ENCODE measurements around the gene SULT1A2.

SULT1A2 gene

GRCh38 chr16:28592979-28593553 is 3.8 kb downstream of the SULT1A2 start:
- H3K27ac ChIP-seq (ENCODE audit: low read depth, low read length): no peak overlapping the region

GRCh38 chr16:28592511-28592910 is 4.3 kb downstream of the SULT1A2 start:
- Histone ChIP-seq H3K27me3 (ENCODE audit: control insufficient read depth, insufficient read depth, low read length) (no peaks in the 10 kb centered on the region), H3K27ac (ENCODE audit: low read depth, low read length) (no peak overlapping the region), H3K4me3 (ENCODE audit: low read length) (no peak overlapping the region), H3K9ac (ENCODE audit: low read length) (no peak overlapping the region), H3K36me3 (ENCODE audit: control insufficient read depth, insufficient read depth, low read length) (peaks cover 28% of the 10 kb centered on the region), H3K4me1 (ENCODE audit: control insufficient read depth, insufficient read depth, low read length) (no peaks in the 10 kb centered on the region)

More at GRCh38 chr16:28592979-28593553, 3.8 kb downstream of the SULT1A2 start:
- no peaks in the 10 kb centered on the region for H3K27me3 ChIP-seq (ENCODE audit: control insufficient read depth, insufficient read depth, low read length)
- H3K4me3 ChIP-seq (ENCODE audit: low read length): no peak overlapping the region
- peaks cover 26% of the 10 kb centered on the region for H3K36me3 ChIP-seq (ENCODE audit: control insufficient read depth, insufficient read depth, low read length)
- H3K4me1 ChIP-seq (ENCODE audit: control insufficient read depth, insufficient read depth, low read length): no peaks in the 10 kb centered on the region
- H3K9ac ChIP-seq (ENCODE audit: low read length): no peak overlapping the region

GRCh38 chr16:28591355-28591754 is 5.5 kb downstream of the SULT1A2 start:
- no peak overlapping the region for H3K4me3 ChIP-seq (ENCODE audit: low read length)
- peaks cover 34% of the 10 kb centered on the region for H3K36me3 ChIP-seq (ENCODE audit: control insufficient read depth, insufficient read depth, low read length)
- no peak overlapping the region for H3K27ac ChIP-seq (ENCODE audit: low read depth, low read length)
- no peaks in the 10 kb centered on the region for H3K4me1 ChIP-seq (ENCODE audit: control insufficient read depth, insufficient read depth, low read length)
- no peaks in the 10 kb centered on the region for H3K27me3 ChIP-seq (ENCODE audit: control insufficient read depth, insufficient read depth, low read length)
- H3K9ac ChIP-seq (ENCODE audit: low read length): no peak overlapping the region

DNA sequence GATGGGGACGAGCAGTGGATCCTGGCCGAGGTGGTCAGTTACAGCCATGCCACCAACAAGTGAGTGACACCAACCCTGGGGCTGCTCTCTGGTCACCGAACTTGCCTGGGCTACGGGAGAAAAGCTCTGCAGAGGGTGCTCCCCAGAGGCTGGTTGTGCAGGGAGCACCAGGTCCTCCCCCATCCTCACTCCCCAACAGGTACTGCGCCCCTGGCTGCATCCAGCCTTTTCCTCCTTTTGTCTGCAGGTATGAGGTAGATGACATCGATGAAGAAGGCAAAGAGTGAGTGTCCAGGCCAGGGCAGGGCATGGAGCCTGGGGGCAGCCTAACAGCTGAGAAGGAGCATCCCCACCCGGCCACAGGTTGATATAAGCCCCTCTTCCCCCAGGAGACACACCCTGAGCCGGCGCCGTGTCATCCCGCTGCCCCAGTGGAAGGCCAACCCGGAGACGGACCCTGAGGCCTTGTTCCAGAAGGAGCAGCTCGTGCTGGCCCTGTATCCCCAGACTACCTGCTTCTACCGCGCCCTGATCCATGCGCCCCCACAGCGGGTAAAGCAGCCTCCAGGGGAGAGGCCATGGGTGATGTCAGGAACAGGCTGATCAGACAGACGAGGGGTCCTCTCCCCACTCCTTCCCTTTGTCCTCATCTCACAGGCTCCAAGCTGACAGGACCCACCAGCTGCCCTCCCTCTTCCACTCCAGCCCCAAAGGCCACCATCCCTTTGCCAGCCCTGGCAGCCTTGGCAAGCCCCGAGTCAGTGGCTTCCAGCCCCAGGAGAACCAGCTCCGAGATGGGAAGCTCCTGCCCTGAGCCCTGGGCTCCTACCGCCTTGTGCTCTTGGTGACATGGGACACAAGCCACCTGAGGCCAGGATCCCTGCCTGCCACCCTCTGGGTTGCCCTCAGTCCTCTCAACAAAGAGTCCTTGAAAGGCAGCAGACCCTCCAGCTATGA is 6.2 kb downstream of the SULT1A2 start:
- Histone ChIP-seq H3K27me3 (ENCODE audit: control insufficient read depth, insufficient read depth, low read length) (no peaks in the 10 kb centered on the region), H3K9ac (ENCODE audit: low read length) (no peak overlapping the region), H3K36me3 (ENCODE audit: control insufficient read depth, insufficient read depth, low read length) (peaks cover 36% of the 10 kb centered on the region), H3K4me3 (ENCODE audit: low read length) (no peak overlapping the region), H3K27ac (ENCODE audit: low read depth, low read length) (no peak overlapping the region), H3K4me1 (ENCODE audit: control insufficient read depth, insufficient read depth, low read length) (no peaks in the 10 kb centered on the region)

- H3K36me3 ChIP-seq (ENCODE audit: control insufficient read depth, insufficient read depth, low read length): peaks cover 43% of the 10 kb centered on the region
- H3K9ac ChIP-seq (ENCODE audit: low read length): no peak overlapping the region
- H3K4me1 ChIP-seq (ENCODE audit: control insufficient read depth, insufficient read depth, low read length): no peaks in the 10 kb centered on the region
- no peak overlapping the region for H3K27ac ChIP-seq (ENCODE audit: low read depth, low read length)
- no peak overlapping the region for H3K4me3 ChIP-seq (ENCODE audit: low read length)
- H3K27me3 ChIP-seq (ENCODE audit: control insufficient read depth, insufficient read depth, low read length): no peaks in the 10 kb centered on the region
These were observed 6.9 kb downstream of the SULT1A2 start for GRCh38 chr16:28589930-28590329.

DNA sequence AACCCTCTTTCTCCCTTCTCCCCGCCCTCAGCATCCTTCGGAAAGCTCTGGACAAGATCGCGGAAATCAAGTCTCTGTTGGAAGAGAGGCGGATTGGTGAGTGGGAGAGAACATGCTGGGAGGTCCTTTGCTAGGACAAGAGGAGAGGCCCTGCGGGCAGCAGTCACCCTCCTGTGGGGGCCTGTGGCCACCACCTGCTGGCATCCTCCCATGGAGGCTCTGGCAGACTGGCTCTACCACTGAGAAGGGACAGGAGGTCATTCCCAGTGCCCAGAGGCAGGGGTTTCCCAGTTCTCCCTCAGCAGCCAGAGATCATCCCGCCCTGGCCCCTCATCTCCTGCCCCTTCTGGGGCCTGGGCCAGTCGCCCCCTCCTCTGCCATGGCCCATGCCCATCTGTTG is 7.8 kb downstream of the SULT1A2 start:
- H3K36me3 ChIP-seq (ENCODE audit: control insufficient read depth, insufficient read depth, low read length): peaks cover 45% of the 10 kb centered on the region
- no peak overlapping the region for H3K27ac ChIP-seq (ENCODE audit: low read depth, low read length)
- H3K4me3 ChIP-seq (ENCODE audit: low read length): no peak overlapping the region

GRCh38 chr16:28587386-28587785 is 9.5 kb downstream of the SULT1A2 start:
- no peak overlapping the region for H3K27ac ChIP-seq (ENCODE audit: low read depth, low read length)
- no peak overlapping the region for H3K4me3 ChIP-seq (ENCODE audit: low read length)
- H3K4me1 ChIP-seq (ENCODE audit: control insufficient read depth, insufficient read depth, low read length): no peaks in the 10 kb centered on the region
- H3K9ac ChIP-seq (ENCODE audit: low read length): no peak overlapping the region
- no peaks in the 10 kb centered on the region for H3K27me3 ChIP-seq (ENCODE audit: control insufficient read depth, insufficient read depth, low read length)
- H3K36me3 ChIP-seq (ENCODE audit: control insufficient read depth, insufficient read depth, low read length): peaks cover 48% of the 10 kb centered on the region

More for the DNA sequence above, 7.8 kb downstream of the SULT1A2 start:
- Histone ChIP-seq H3K27me3 (ENCODE audit: control insufficient read depth, insufficient read depth, low read length) (no peaks in the 10 kb centered on the region), H3K9ac (ENCODE audit: low read length) (no peak overlapping the region), H3K4me1 (ENCODE audit: control insufficient read depth, insufficient read depth, low read length) (no peaks in the 10 kb centered on the region)

DNA sequence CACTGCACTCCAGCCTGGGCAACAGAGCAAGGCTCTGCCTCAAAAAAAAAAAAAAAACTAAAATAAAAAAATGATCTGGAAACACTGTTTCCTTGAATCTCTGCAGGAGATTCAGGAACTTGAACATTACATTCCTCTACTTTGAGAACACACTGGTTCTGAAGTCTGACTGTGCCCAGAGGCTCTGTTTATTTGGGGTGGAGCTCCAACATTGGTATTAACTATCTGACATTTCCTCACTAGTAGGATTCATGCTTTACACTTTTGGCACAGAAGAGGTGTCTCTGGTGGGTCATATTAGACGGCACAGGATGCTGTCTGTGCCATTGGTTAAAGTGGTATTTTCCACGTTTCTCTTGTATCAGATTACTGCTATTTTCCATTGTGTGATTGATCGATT is 10.4 kb downstream of the SULT1A2 start:
- no peak overlapping the region for H3K27ac ChIP-seq (ENCODE audit: low read depth, low read length)
- no peak overlapping the region for H3K9ac ChIP-seq (ENCODE audit: low read length)
- no peaks in the 10 kb centered on the region for H3K27me3 ChIP-seq (ENCODE audit: control insufficient read depth, insufficient read depth, low read length)
- no peaks in the 10 kb centered on the region for H3K4me1 ChIP-seq (ENCODE audit: control insufficient read depth, insufficient read depth, low read length)
- no peak overlapping the region for H3K4me3 ChIP-seq (ENCODE audit: low read length)
- peaks cover 51% of the 10 kb centered on the region for H3K36me3 ChIP-seq (ENCODE audit: control insufficient read depth, insufficient read depth, low read length)

- Histone ChIP-seq H3K4me3 (ENCODE audit: low read length) (no peak overlapping the region), H3K27ac (ENCODE audit: low read depth, low read length) (no peak overlapping the region), H3K27me3 (ENCODE audit: control insufficient read depth, insufficient read depth, low read length) (no peaks in the 10 kb centered on the region), H3K9ac (ENCODE audit: low read length) (no peak overlapping the region), H3K4me1 (ENCODE audit: control insufficient read depth, insufficient read depth, low read length) (no peaks in the 10 kb centered on the region), H3K36me3 (ENCODE audit: control insufficient read depth, insufficient read depth, low read length) (peaks cover 49% of the 10 kb centered on the region)
These were observed 11.2 kb downstream of the SULT1A2 start for GRCh38 chr16:28585674-28586073.

DNA sequence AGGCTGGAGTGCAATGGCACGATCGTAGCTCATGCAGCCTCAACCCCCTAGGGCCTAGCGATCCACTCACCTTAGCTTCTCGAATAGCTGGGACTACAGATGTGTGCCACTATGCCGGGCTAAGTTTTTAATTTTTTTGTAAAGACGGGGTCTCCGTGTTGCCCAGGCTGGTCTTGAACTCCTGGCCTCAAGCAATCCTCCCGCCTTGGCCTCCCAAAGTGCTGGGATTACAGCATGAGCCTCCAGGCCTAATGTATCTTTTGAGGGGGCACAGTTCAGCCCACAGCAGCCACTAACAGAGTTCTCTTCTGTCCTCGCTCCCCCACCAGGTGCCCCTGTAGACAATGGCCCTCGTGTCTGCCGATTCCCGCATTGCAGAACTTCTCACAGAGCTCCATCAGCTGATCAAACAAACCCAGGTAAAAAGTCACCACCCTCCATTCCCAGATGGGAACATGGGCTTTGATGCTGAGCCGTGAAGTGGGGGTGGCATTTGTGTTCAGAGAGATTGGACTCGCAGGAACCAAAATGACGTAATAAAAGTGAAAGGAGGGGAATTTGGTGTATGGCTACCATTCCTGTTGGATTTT is 16.0 kb downstream of the SULT1A2 start:
- Histone ChIP-seq H3K4me1 (ENCODE audit: control insufficient read depth, insufficient read depth, low read length) (no peaks in the 10 kb centered on the region), H3K27me3 (ENCODE audit: control insufficient read depth, insufficient read depth, low read length) (no peaks in the 10 kb centered on the region), H3K4me3 (ENCODE audit: low read length) (no peak overlapping the region), H3K27ac (ENCODE audit: low read depth, low read length) (no peak overlapping the region), H3K36me3 (ENCODE audit: control insufficient read depth, insufficient read depth, low read length) (peaks cover 25% of the 10 kb centered on the region), H3K9ac (ENCODE audit: low read length) (no peak overlapping the region)

- H3K36me3 ChIP-seq (ENCODE audit: control insufficient read depth, insufficient read depth, low read length): no peaks in the 10 kb centered on the region
- no peak overlapping the region for H3K4me3 ChIP-seq (ENCODE audit: low read length)
- H3K4me1 ChIP-seq (ENCODE audit: control insufficient read depth, insufficient read depth, low read length): peaks cover 13% of the 10 kb centered on the region
- no peak overlapping the region for H3K27ac ChIP-seq (ENCODE audit: low read depth, low read length)
- no peaks in the 10 kb centered on the region for H3K27me3 ChIP-seq (ENCODE audit: control insufficient read depth, insufficient read depth, low read length)
- H3K9ac ChIP-seq (ENCODE audit: low read length): no peak overlapping the region
These were observed 21.3 kb downstream of the SULT1A2 start for GRCh38 chr16:28575446-28576109.

DNA sequence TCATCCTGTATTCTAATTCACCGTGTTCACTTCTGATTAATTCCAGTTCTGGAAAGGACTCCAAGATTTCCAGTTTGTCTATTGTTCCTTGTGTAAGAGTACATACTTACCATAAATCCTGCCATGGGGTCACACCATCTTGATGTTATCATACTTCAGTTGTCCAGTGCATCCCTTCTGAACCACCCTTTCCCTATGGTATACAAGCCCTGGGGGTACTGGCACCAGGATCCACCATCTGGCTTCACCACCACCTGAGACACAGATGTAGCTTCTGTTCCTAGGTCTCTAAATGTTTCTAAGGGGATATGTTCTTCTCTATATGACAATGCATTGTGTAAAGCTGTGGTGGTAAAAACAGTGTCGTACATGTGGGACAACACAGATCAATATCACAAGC is 21.9 kb downstream of the SULT1A2 start:
- H3K9ac ChIP-seq (ENCODE audit: low read length): no peak overlapping the region
- H3K36me3 ChIP-seq (ENCODE audit: control insufficient read depth, insufficient read depth, low read length): no peaks in the 10 kb centered on the region
- H3K4me1 ChIP-seq (ENCODE audit: control insufficient read depth, insufficient read depth, low read length): peaks cover 13% of the 10 kb centered on the region
- no peak overlapping the region for H3K27ac ChIP-seq (ENCODE audit: low read depth, low read length)
- H3K27me3 ChIP-seq (ENCODE audit: control insufficient read depth, insufficient read depth, low read length): no peaks in the 10 kb centered on the region
- H3K4me3 ChIP-seq (ENCODE audit: low read length): no peak overlapping the region
